DMS 273 treated with DMSO at 0.1 percent for 48 hours (cell line): ENCODE measurements around the gene CTTNBP2.

Source experiments
- DNase-seq: peaks from one replicate; lab custom pipeline; 2025; lab: John Stamatoyannopoulos, UW

CTTNBP2 gene

DNA sequence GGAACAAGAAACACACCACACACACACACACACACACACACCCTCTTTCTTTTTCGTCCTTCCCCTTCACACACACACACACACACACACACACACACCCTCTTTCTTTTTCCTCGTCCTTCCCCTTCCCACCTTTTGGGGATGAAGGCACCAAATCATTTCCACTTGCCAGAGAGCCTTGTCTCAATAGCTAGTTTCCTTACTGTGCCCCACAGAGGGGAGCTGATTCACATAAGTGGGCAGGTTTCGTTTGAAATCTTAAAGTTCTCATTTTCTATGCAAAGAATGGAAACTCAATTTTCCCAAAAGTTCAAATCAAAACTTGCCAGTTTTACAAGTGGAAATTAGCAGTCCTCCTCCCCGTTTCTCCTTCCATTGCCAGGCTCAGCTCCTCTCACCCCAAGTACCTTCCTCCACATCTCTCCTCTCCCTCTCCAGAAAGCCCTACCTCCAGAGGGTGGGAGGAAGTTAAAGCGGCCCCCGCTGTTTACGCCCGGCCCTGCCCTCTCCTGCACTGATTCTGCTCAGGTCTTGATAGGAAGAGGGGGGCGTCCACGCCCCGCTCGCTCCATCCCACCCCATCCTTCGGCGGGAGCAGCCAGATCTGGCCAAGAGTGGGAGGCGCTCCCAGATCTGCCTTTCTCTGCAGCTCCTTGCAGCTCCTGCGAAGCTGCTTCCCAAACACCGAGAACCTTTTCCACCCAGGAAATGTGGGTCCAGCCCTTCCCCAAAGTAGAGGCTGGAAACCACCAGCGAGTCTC is 1.3 kb downstream of the CTTNBP2 start:
- no peak for DNase-seq

DNA sequence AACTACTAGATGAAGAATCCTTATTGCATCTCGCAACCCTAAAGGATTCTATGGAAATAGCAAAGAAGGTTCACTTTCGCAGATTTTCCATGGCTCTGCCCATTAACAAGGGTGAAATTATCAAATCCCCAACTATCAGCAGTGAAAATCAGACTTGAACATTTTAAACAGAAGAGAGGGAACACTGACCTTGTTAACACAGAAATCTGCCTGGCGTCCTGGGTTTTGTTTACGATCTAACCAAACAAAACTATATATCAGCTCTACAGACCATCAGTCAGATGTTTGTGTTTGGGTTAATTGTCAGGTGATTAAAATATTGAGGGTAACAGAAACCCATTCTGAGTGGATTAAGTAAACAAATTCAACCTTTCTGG is 1.9 kb downstream of the CTTNBP2 start:
- no peak for DNase-seq

DNA sequence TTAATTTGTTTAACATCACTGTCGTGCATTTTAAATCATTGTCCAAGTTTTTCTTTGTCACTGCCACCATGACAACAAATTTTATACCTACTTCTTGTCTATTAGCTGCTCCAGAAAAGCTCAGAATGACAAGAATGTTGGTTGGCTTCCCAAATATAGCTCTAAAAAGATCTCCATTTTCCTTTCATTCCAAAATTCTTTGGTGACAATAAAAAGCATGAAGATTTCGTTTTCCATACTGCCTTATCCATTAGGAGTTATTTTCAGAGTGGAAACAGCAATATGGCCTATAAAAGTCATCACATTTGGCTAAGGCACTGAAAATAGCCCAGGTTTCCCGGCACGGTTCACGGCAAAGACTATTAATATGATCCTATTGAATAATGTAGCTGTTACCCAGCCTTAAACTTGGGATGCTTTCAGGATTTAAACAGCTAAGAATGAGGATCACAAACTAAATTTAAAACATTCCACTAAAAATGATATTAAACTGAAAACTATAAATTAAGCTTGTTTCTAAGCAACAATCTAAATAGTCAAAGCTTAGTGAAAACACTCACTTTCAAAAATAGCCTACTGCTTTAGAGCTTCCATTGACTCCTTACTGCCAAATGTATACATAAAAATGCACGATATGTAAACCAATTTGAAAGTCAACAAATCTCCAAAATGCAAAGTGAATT is 2.7 kb downstream of the CTTNBP2 start:
- no peak for DNase-seq

DNA sequence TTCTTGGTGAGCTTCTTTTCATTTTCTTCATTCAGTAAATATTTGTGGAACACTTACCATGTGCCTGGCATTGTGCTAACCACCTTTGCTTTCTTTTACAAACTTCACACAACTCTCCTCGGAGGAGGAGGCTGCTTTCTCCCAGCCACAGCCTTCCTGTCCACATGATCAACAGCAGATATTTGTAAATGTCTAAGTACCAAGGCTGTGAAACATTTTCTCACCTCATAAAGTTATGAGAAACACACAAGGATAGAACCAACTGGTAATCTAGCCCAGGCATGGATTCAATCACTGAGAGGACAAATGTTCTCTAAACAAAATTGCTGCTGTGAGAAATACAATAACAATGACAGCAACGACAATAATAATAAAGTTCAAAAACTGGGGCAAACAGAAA is 3.9 kb downstream of the CTTNBP2 start:
- no peak for DNase-seq

DNA sequence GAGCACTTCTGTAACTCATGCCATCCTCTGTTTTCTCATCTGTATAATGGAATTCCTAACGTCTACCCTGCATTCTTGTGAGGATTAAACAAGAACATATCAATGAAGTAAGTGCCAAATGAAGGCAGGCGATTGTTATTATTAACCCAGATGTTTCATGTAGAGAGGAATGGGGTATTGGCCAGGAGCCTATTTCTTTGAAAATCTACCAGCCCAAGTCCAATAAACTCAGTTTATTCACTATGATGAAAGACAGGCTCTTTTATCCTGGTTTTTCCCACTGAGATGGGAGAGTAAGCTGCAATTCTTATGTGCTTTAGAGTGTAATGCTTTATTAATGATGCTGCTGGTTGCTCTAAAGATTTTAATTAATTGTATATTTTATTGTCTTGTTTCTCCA is 9.6 kb downstream of the CTTNBP2 start:
- no peak for DNase-seq

DNA sequence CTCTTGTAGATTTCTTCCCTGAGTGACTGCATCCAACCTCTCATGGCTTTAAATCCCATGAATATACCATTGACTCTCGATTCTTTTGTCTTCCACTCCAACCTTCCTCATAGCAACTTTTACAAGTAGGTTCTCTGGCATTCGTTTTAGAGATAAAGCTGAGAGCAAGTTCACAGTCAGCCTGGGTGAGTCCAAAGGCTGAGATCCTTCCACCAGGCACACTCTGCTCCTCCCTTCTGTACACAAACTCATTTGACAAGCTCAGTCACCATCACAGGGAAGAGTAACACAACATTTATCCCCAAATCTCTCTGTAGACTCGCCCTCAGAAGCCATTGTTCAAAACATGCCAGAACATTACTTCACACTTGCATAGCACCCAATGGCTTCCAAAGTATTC is 10.9 kb downstream of the CTTNBP2 start:
- no peak for DNase-seq

DNA sequence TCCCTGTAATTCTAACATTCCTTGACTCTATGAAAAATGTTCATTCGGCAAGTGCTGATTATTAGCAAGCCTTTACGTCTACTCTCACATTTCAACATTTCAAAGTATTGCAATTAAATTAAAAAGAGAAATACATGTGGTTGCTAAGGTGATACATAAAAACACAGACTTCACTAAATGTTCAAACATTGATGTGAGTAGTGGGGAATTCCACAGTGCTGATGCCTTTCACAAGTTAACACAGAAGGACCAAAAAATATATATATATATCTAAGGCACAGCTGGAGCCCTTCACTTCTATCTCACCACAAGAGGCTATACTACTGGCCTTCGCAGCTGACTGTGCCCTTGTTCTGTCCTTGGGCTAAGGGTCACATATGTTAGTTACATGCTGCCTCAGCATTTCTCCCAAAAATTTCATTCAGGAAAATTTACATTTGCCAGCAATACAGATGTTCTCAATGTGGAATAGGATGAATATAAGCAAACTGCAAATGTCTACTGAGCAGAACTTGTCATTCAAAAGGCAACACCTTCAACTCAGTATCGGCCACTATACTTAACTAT is 13.9 kb downstream of the CTTNBP2 start:
- no peak for DNase-seq

DNA sequence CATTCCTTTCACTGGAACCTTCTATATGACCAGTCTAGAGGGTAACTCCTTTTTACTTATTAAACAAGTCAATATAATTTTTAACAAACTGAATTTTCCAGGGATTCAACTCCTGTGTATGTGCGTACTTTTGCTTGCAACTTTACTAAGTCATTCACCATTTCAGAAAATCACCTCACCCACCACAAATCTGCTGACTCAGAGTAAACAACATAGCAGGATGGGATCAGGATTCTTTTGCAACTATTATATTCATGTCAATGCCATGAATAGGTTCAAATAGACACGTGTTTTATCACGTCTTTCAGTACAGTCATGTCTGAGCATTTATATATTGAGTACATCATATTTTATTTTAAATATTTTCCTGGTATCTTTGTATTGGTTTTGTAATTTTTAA is 14.5 kb downstream of the CTTNBP2 start:
- DNase-seq = no peak

DNA sequence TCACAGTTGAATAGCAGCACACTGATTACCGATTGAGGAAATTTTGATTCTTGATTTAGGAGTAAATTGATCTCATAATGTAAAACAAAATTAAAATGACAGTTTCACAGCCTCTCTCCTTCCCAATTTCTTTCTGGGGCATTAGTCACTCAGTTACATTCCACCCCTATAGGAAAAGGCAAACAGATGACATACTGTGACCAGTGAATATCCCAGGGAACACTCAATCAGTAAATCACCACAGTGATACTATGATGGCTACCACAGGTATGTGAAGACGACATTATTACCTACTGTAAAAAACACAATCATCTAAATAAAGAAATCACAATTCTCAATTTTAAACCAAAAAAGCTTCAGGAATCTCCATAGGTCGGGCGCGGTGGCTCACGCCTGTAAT is 15.5 kb downstream of the CTTNBP2 start:
- DNase-seq = no peak

DNA sequence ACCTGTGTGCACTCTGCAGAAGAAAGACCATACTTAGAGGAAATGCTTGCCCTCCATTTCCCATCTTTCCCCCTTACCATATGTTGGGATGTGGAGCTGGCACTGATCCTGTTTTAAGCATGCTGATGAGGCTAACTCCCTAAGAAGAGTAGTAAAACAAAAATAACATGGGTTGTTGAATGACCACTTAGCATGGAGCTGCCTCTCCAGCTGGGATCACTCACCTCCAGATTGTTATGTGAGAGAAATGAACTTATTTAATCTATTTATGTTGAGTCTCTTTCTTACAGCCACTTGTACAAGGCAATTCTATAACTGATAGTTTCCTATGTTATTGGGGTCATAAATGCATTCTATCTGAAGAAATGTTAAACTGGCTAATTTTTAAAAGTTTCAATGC is 17.0 kb downstream of the CTTNBP2 start:
- DNase-seq = no peak

DNA sequence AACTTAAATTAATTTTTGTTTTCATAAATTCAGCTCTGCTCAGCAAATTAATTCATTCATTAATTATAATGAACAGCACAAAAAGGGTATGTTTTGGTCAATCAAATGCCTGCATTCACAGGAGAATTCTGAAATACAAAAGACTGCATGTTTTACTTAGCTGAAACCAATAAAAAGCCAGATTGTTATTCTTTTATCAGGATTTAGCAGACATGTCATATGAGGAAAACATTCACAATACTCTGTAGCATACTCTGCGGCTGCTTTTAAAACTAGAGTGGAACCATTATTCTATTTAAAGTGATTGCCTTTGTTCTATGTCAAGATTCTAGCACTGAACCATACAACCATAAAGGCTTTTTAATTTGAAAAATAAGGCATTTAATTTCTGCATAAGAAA is 19.1 kb downstream of the CTTNBP2 start:
- DNase-seq = no peak

DNA sequence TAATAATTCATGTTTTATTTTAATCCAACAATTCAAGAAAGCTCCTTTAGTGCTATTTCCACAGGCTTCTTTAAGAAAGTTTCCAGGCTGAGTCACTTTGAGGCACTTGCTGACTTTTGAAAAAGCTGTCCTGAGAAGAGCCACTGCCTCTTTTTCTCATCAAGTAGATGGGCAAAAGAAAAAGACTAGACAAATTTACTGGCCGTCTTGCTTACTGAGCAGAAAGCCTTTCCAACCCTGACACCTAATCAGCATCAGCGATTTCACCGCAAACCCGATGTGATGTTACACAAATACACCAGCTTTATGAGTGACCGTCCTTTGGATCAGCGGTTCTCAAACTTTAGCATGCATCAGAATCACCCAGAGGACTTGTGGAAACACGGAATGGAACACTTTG is 24.3 kb downstream of the CTTNBP2 start:
- DNase-seq = no peak

DNA sequence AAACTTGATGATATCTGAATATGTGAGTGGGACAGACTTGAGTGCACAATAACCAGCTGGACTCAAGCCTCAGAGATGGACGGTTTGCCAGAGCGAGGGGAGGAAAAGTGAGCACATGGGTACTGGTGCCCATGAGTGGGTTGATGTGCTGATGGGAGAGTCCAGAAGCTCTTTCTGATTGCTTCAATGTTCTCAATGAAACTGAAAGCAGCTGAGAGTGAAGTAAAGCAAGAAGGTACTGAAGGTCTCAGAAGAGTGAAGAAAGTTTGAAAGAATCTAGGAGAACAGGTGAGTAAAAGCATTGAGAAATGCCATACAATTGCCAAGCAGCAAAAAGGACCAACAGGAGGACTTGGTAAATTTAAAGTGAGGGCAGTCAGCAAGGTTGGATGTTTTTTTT is 28.6 kb downstream of the CTTNBP2 start:
- no peak for DNase-seq

DNA sequence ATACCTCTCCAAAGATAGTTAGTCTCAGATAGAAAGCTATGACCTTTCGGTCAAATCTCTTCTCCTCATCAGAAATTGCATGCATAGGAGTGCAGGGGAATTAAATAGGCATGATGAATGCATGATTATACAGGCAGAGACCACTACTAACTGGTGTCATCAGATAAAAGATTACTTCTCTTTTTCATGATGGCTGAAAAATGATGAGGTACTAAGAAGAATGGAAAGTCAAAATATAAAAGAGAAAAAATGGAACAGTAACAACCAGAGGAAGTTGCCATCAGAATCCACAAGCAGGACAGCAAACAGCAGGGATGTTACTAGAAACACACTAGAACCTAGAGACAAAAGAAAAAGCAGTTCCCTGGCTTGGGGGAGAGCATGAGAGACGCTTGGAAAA is 31.6 kb downstream of the CTTNBP2 start:
- no peak for DNase-seq

DNA sequence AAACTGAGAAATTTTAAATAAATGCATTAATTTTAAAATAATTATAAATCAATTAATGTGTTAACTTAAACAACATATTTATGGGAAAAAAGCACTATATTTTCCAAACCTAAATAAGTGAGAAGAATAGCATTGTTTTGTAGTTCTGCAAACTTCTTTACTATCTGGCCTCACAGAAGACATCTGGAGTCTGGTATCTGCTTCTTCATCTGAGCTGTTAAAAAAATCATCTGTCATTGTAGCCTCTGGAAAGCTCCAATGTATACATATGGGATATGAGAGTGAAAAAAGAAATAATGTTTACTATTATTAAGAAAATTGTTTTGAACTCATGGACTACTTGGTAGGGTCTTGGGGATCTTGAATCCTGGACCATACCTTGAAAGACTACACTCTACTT is 32.2 kb downstream of the CTTNBP2 start:
- no peak for DNase-seq

DNA sequence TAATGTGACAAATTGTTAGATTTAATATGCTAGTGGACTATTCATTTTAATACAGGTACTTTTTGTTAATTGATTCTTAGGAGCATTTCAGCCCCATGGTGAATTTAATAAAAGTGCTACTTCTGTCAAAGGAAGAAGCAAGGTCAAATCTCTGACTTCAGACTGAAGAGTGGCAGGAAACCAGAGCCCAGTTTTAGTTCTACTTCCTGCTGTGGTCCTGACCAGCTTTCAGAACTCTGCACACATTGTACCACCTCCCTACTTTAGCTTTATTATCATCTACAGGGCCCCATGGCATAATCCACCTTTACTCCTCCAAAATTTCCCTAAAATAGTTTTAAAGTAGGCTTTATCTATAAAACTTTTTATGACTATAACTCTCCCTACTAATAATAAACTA is 33.7 kb downstream of the CTTNBP2 start:
- no peak for DNase-seq

DNA sequence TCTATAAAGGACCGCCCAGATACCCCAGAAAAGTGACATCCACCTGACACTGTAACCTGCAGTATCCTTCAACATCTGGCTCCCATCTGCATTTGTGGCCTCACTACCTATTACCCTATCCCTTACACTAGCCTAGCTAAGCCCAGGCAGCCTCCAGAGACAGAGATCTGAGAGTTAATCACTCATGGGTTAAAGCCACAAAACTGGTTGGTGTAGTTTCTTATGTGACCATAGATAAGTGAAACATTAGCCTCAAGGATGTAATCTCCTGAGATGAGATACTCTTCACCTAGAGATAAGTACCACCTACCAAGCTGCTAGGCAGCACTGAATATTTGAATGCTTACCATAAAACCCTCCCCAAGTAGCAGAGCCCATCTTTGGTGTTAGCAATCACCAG is 35.4 kb downstream of the CTTNBP2 start:
- DNase-seq = no peak

DNA sequence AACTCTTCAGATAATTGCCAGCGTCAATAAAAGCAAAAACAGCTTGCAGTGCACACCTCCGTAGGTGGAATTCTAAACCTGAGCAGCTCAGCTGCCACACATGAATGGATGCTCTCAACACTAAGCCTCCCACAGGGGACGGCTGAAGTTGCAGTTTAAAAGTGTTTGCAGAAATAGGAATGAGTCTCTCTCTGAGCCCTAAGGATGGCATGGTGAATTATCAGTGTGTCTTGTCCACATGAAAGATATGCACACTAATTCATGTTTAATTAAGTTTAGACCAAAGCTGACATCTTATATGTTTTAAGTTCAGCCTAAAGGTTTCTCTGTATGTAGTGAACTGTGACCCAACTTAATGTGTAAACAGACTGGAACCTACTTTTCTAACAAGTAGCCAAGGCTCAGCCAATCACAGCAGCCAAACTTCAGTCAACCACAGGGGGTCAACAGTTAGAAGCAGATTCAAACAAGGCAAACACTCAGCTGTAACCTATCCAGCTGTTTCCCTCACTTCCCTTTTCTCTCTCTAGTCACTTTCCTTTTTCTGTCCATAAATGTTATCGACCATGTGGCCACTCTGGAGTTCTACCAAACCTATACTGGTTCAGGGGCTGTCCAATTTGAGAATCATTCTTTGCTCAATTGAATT is 38.1 kb downstream of the CTTNBP2 start:
- no peak for DNase-seq

DNA sequence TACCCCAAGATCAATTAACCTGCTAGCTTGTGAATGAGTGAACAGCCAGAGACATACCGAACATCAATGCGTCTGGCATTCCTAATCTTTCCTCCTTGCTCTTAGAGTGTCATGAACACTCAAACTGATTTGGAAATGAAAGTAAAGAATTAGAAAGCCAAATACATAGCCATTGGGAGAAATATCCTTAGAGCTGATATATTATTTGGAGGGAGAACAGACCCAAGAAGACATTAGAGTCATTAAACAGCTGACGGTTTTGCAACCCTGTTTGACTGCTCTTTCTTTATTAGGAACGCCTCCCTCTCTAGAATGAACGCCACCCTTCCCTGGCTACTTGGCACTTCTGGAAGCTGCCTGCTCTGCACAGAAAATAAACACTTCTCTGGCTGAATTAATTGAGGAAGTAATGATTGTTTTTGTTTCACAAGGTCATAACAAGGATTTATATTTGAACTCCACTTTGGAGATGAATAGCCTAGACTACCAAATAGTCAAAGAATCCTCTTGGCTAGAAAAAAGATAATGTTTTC is 42.8 kb downstream of the CTTNBP2 start:
- DNase-seq = no peak

DNA sequence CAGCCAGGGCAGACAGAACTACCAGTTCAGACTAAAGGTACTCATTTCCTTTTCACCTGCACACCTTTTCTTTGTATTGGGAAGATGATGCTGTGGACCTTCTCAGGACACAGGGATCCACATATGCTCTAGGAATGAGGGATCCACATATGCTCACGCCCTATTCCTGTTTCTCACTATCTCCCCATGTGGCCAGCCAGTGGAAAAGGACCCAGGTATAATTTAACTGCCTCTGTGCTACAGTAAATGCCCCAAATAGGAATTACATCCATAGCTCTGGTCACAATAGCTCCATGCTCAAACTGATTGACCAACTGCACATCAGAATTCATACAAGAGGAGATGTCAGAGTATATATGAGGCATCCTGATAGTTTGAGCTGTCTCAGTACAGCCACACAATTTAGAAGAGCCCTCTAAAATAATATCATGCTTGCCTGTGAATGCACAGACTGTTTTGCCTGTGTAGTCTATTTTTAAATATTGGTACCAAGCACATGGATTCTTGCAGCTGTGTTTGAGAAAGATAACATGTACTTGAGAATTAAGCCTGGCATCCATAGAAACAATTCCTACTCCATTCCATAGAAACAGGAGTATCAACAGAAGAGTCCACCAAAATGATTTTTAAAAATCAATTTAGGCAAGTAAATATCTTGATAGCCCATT is 43.7 kb downstream of the CTTNBP2 start:
- no peak for DNase-seq

DNA sequence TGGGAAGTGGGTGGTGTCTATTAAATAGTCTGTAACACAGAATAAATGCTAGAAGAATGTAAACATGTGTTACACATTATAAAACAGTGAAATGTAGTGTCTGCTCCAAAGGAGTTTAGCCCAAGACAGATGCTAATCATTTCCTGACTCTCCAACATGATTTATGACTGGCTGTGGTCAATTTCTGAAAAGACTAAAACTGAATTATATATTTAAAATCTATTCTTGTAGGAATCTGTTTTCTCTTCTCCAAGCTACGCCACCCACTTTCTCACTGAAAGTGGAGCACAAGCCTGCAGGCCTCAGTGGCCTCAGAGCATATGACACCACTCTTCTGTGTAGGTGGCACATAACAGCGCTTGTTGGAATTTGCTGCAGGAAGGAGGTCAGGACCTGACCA is 44.4 kb downstream of the CTTNBP2 start:
- no peak for DNase-seq

DNA sequence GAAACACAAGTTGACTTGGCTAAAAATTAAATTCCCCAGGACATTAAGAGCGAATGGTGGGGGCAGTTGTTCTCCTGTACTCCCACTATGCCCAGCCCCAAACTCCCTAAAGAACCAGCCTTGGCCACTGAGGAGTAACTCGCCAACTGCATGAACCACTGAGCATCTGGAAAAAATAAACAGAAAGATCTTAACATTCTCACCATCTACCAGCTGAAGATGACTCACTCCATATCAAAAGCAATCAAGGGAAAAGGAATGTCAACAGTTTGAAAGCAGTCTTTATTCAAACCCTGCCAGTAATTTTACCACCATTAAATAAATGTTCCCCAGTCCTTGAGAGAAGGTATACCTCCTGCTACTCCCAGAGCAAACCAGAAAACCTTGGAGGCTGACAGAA is 45.4 kb downstream of the CTTNBP2 start:
- no peak for DNase-seq
